GM23248 (cell line): ENCODE data around the gene GNAQ.

Source experiments
- EZH2 ChIP-seq: fragments of 200-600 bp; sonication (generic); IDR thresholded peaks from 2 replicates; pipeline ENCODE4 v1.6.1; 2018; ENCODE audit warnings: antibody characterized with exemption, mild to moderate bottlenecking; ENCODE audit not compliant: insufficient read depth, poor library complexity, severe bottlenecking
- EZH2phosphoT487 ChIP-seq: fragments of 200-600 bp; sonication (generic); IDR thresholded peaks from 2 replicates; pipeline ENCODE4 v1.6.1; 2018; ENCODE audit warnings: antibody characterized with exemption, moderate library complexity, mild to moderate bottlenecking, low read depth; ENCODE audit not compliant: insufficient read depth

DNA sequence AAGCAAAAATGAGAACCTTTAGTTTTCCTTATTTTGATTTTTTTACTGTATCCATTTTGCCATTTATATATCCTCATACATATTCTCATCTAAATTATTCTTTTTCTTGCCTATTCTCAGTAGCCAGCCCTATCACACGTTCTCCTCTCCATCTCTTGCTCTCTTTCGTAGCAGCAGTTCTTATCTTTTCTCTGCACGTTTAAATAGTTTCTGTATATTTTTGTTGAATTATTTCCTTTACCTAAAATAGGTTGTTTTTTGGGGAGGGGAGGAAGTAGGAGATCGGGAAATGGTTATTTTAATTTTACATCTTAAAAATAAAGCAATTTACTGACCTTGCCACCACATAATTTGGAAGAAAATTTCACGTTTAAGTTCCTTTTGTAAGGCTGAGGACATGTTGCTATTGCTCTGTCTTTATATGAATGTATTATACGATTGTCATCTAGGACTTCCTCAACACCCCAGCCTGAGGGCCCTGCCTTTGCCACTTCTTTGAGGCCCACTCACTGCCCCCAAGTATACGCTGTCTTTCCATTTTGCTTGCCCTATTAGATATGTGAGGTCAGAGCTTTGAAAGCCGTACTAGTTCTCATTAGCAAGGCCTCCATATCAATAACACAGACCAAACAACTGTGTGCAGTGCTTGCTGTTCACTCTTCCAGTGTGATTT lies 140.3 kb downstream of the GNAQ start:
- TF ChIP-seq EZH2 (no peak), EZH2phosphoT487 (no peak)
